ENCODE results near the gene MDK. TPM values are rescaled to one million over a fixed set of nuclear protein-coding genes. Genes with fewer than 3 reads are reported as not detected.

MDK gene
- 6.9 and 60.1 TPM in 2 replicates for total RNA-seq (ENCODE audit: low replicate concordance)

GRCh38 chr11:46381048-46381818 lies at the start of gene MDK:
MDK (plus strand) TSS chr11:46381669; CDS start chr11:46382058, 389 bp downstream.

GRCh38 chr11:46346886-46347636 lies 34.4 kb upstream of the MDK start, which contains the start of gene DGKZ:
DGKZ (plus strand) TSS chr11:46347463; CDS start chr11:46347660, 197 bp downstream.

GRCh38 chr11:46391578-46392420 lies 10.3 kb downstream of the MDK start, which contains the start of gene CHRM4:
CHRM4 (minus strand) TSS chr11:46391776; CDS start chr11:46386557, 5,219 bp downstream.

Other genes with a start within 250 kb of the MDK start
- gene CREB3L1, start 104.0 kb upstream of the MDK start, total RNA-seq (ENCODE audit: low replicate concordance): 15.1 and 19.9 TPM in 2 replicates
- 30.0 and 30.7 TPM in 2 replicates for gene DGKZ, start 34.2 kb upstream of the MDK start, total RNA-seq (ENCODE audit: low replicate concordance)
- gene CHRM4, start 10.1 kb downstream of the MDK start, total RNA-seq (ENCODE audit: low replicate concordance): 0.08 TPM in 1 of 2 replicates, not detected in the other
- 13.2 and 32.5 TPM in 2 replicates for gene AMBRA1, start 212.4 kb downstream of the MDK start, total RNA-seq (ENCODE audit: low replicate concordance)
- 3.2 and 6.9 TPM in 2 replicates for gene HARBI1, start 235.6 kb downstream of the MDK start, total RNA-seq (ENCODE audit: low replicate concordance)
- gene ATG13, start 235.9 kb downstream of the MDK start, total RNA-seq (ENCODE audit: low replicate concordance): 35.5 and 82.1 TPM in 2 replicates